K562 (cell line): Measurements from ENCODE around the gene SEC24A. TPM values are rescaled to one million over a fixed set of nuclear protein-coding genes. Genes with fewer than 3 reads are reported as not detected.
A peak's percentile ranks its signal among the peaks of the same experiment; 100 is the strongest.

Experiments
- HSF4 ChIP-seq: fragments of 250-450 bp; sonication (Bioruptor Pico); IDR thresholded peaks from 2 replicates; pipeline ENCODE4 v2.1.2; 2022; ENCODE audit warnings: mild to moderate bottlenecking, moderate library complexity, borderline replicate concordance
- NCOR1 ChIP-seq: fragments of 450-650 bp; IDR thresholded peaks from 2 replicates; pipeline ENCODE4 v1.6.1; 2016; ENCODE audit warnings: mild to moderate bottlenecking, moderate library complexity
- NFE2 ChIP-seq: IDR thresholded peaks from 2 replicates; pipeline ENCODE4 v1.6.1; 2014; ENCODE audit warnings: antibody characterized with exemption, low read depth
- RB1 ChIP-seq: fragments of 450-650 bp; IDR thresholded peaks from 2 replicates; pipeline ENCODE4 v1.6.1; 2017; ENCODE audit warnings: low read depth, mild to moderate bottlenecking
- RBM15 ChIP-seq: fragments of 200-400 bp; formaldehyde crosslinking; IDR thresholded peaks from 2 replicates; pipeline ENCODE4 v1.6.1; 2018; ENCODE audit warnings: mild to moderate bottlenecking, low read length, moderate library complexity; ENCODE audit not compliant: insufficient read depth
- RHOXF2B ChIP-seq: fragments of 250-450 bp; sonication (Bioruptor Pico); conservative IDR thresholded peaks from 2 replicates; pipeline ENCODE4 v1.5.1; 2021
- TFAM ChIP-seq: fragments of 250-450 bp; sonication (Bioruptor Pico); conservative IDR thresholded peaks from 2 replicates; pipeline ENCODE4 v1.5.0; 2021; ENCODE audit warnings: mild to moderate bottlenecking, moderate library complexity
- XRCC3 ChIP-seq: fragments of 450-650 bp; IDR thresholded peaks from 2 replicates; pipeline ENCODE4 v1.6.1; 2017; ENCODE audit warnings: mild to moderate bottlenecking, moderate library complexity
- ZNF146 ChIP-seq: IDR thresholded peaks from one replicate; pipeline ENCODE4 v1.6.1; 2018; ENCODE audit warnings: missing compliant biosample characterization; ENCODE audit not compliant: unreplicated experiment
- polyA plus RNA-seq, 8 experiments: library from polyadenylated mRNA; depleted of rRNA in 4 of 8; stranded (reverse) in 5 of 8; unstranded in 3 of 8; fragments of >200 nt; fragmentation: Nextera tagmentation in 2 of 8; fragmentation: Illumina TruSeq in 1 of 8; extraction: Ambion mirVana in 2 of 8; extraction: Trizol in 1 of 8; gene quantifications; 2 replicates each; pipeline versions ENCODE4 v1.2.1 to v1.2.3, GENCODE V29; 2011 to 2014; ENCODE audit warnings: inconsistent platforms in 1 of 8, missing spikeins in 1 of 8
- total RNA-seq, 7 experiments: library from RNA; depleted of rRNA in 6 of 7; stranded (reverse); fragments of >200 nt in 6 of 7; fragmentation: Illumina TruSeq in 2 of 7; extraction: Trizol in 2 of 7; gene quantifications; 2 replicates each; pipeline versions ENCODE4 v1.2.1 to v1.2.3, GENCODE V29; 2011 to 2021; ENCODE audit warnings: low replicate concordance in 1 of 7
- TF ChIP-seq, protein P1 (sequence below): fragments of 450-650 bp; conservative IDR thresholded peaks from 2 replicates; pipeline ENCODE4 v1.6.1; 2016; ENCODE audit warnings: missing genetic modification characterization, low read depth, mild to moderate bottlenecking, control low read depth, missing compliant biosample characterization
- TF ChIP-seq, protein P2 (sequence below): IDR thresholded peaks from 2 replicates; pipeline ENCODE4 v1.6.1; 2011; ENCODE audit warnings: borderline replicate concordance, low read depth, mild to moderate bottlenecking, moderate library complexity, low read length; ENCODE audit not compliant: insufficient read depth, poor library complexity, severe bottlenecking
- TF ChIP-seq, protein P3 (sequence below): fragments of 450-650 bp; IDR thresholded peaks from 2 replicates; pipeline ENCODE4 v1.6.1; 2016; ENCODE audit warnings: low read depth
- TF ChIP-seq, protein P4 (sequence below): fragments of 250-450 bp; sonication (Bioruptor Pico); IDR thresholded peaks from 2 replicates; pipeline ENCODE4 v1.8.0; 2021; ENCODE audit warnings: moderate library complexity, mild to moderate bottlenecking, inconsistent platforms

Gene SEC24A
- total and polyA plus RNA-seq, 9 of the 15 experiments (the other 6 are each of a cell fraction or from before 2014, with no cell fraction given), result 7.9 to 36.5 (median 17.5) TPM

DNA sequence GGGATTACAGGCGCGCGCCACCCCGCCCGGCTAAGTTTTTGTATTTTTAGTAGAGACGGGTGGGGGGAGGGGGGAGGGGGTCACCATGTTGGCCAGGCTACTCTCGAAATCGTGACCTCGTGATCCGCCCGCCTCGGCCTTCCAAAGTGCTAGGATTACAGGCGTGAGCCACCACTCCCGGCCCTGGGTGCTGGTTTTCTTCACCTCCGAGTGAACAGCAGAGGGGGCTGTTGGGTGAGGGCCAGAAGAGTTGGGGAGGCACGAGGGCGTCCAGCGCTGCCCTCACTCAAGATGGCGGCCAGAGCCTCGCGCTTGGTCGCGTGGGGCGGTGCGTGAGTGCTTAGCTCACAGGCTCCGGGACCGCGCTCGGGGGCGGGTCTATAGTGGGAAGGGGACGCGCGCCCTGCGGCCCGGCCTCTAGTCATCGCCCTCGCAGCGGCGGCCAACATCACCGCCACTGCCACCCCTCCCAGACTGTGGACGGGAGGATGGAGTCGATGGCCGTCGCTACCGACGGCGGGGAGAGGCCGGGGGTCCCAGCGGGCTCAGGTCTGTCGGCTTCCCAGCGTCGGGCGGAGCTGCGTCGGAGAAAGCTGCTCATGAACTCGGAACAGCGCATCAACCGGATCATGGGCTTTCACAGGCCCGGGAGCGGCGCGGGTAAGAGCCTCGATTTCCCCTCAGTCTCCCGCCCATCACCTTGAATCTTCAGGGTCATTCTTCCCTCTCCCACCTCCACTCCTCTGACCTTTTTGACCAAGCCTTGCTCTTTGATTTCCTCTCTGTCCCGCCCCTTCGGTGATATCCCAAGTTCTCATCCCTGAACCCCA is 89.8 kb downstream of the SEC24A start, which contains the start of gene CAMLG (continued):
- TF ChIP-seq, protein P1, sequence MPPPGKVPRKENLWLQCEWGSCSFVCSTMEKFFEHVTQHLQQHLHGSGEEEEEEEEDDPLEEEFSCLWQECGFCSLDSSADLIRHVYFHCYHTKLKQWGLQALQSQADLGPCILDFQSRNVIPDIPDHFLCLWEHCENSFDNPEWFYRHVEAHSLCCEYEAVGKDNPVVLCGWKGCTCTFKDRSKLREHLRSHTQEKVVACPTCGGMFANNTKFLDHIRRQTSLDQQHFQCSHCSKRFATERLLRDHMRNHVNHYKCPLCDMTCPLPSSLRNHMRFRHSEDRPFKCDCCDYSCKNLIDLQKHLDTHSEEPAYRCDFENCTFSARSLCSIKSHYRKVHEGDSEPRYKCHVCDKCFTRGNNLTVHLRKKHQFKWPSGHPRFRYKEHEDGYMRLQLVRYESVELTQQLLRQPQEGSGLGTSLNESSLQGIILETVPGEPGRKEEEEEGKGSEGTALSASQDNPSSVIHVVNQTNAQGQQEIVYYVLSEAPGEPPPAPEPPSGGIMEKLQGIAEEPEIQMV (tag), result no peak
- TF ChIP-seq TFAM (CRISPR knock-in tag) (no peak), RBM15 (no peak), NCOR1 (no peak), NFE2 (peak; percentile 49), HSF4 (no peak), ZNF146 (no peak), XRCC3 (no peak), RB1 (peak; percentile 83), RHOXF2B (no peak)
- TF ChIP-seq, protein P2, sequence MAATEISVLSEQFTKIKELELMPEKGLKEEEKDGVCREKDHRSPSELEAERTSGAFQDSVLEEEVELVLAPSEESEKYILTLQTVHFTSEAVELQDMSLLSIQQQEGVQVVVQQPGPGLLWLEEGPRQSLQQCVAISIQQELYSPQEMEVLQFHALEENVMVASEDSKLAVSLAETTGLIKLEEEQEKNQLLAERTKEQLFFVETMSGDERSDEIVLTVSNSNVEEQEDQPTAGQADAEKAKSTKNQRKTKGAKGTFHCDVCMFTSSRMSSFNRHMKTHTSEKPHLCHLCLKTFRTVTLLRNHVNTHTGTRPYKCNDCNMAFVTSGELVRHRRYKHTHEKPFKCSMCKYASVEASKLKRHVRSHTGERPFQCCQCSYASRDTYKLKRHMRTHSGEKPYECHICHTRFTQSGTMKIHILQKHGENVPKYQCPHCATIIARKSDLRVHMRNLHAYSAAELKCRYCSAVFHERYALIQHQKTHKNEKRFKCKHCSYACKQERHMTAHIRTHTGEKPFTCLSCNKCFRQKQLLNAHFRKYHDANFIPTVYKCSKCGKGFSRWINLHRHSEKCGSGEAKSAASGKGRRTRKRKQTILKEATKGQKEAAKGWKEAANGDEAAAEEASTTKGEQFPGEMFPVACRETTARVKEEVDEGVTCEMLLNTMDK, result no peak
- TF ChIP-seq, protein P3, sequence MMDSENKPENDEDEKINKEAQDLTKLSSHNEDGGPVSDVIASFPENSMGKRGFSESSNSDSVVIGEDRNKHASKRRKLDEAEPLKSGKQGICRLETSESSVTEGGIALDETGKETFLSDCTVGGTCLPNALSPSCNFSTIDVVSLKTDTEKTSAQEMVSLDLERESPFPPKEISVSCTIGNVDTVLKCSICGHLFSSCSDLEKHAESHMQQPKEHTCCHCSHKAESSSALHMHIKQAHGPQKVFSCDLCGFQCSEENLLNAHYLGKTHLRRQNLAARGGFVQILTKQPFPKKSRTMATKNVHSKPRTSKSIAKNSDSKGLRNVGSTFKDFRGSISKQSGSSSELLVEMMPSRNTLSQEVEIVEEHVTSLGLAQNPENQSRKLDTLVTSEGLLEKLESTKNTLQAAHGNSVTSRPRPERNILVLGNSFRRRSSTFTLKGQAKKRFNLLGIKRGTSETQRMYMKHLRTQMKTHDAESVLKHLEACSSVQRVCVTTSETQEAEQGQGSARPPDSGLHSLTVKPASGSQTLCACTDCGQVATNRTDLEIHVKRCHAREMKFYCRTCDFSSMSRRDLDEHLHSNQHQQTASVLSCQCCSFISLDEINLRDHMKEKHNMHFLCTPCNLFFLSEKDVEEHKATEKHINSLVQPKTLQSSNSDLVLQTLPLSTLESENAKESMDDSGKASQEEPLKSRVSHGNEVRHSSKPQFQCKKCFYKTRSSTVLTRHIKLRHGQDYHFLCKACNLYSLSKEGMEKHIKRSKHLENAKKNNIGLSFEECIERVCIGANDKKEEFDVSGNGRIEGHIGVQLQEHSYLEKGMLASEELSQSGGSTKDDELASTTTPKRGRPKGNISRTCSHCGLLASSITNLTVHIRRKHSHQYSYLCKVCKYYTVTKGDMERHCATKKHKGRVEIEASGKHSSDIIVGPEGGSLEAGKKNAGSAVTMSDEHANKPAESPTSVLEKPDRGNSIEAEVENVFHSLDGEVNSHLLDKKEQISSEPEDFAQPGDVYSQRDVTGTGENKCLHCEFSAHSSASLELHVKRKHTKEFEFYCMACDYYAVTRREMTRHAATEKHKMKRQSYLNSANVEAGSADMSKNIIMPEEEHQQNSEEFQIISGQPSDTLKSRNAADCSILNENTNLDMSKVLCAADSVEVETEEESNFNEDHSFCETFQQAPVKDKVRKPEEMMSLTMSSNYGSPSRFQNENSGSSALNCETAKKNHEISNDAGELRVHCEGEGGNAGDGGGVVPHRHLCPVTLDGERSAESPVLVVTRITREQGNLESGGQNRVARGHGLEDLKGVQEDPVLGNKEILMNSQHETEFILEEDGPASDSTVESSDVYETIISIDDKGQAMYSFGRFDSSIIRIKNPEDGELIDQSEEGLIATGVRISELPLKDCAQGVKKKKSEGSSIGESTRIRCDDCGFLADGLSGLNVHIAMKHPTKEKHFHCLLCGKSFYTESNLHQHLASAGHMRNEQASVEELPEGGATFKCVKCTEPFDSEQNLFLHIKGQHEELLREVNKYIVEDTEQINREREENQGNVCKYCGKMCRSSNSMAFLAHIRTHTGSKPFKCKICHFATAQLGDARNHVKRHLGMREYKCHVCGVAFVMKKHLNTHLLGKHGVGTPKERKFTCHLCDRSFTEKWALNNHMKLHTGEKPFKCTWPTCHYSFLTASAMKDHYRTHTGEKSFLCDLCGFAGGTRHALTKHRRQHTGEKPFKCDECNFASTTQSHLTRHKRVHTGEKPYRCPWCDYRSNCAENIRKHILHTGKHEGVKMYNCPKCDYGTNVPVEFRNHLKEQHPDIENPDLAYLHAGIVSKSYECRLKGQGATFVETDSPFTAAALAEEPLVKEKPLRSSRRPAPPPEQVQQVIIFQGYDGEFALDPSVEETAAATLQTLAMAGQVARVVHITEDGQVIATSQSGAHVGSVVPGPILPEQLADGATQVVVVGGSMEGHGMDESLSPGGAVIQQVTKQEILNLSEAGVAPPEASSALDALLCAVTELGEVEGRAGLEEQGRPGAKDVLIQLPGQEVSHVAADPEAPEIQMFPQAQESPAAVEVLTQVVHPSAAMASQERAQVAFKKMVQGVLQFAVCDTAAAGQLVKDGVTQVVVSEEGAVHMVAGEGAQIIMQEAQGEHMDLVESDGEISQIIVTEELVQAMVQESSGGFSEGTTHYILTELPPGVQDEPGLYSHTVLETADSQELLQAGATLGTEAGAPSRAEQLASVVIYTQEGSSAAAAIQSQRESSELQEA, result no peak
- TF ChIP-seq, protein P4, sequence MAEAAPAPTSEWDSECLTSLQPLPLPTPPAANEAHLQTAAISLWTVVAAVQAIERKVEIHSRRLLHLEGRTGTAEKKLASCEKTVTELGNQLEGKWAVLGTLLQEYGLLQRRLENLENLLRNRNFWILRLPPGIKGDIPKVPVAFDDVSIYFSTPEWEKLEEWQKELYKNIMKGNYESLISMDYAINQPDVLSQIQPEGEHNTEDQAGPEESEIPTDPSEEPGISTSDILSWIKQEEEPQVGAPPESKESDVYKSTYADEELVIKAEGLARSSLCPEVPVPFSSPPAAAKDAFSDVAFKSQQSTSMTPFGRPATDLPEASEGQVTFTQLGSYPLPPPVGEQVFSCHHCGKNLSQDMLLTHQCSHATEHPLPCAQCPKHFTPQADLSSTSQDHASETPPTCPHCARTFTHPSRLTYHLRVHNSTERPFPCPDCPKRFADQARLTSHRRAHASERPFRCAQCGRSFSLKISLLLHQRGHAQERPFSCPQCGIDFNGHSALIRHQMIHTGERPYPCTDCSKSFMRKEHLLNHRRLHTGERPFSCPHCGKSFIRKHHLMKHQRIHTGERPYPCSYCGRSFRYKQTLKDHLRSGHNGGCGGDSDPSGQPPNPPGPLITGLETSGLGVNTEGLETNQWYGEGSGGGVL, result no peak
